Measurements from ENCODE around the gene NKX6-2.
"Not testable (repeated sequence)": the region's sequence is repeated elsewhere in the genome, so short reads cannot be mapped to it uniquely, and the experiment has no call there.

NKX6-2 gene

GRCh38 chr10:132826524-132827422 is 40.8 kb upstream of the NKX6-2 start:
- no peaks in the 10 kb centered on the region for H4K20me1 ChIP-seq (ENCODE audit: insufficient read depth, low read length)
- peaks cover 23% of the 10 kb centered on the region for H3K9me3 ChIP-seq (ENCODE audit: insufficient read depth, low read length, severe bottlenecking)
- DNase-seq (no peak), ATAC-seq (ENCODE audit: insufficient read depth, low read depth) (no peak)
- no peak overlapping the region for H3K4me3 ChIP-seq (ENCODE audit: low read depth in 1 of 2, low read length in 2 of 2)
- H3K9ac ChIP-seq (ENCODE audit: low read depth, low read length) = no peak overlapping the region
- no peaks in the 10 kb centered on the region for H3K36me3 ChIP-seq (ENCODE audit: insufficient read depth, low read length)
- no peak overlapping the region for H2AFZ ChIP-seq (ENCODE audit: low read depth, low read length)
- H3K79me2 ChIP-seq (ENCODE audit: insufficient read depth, low read length) = no peaks in the 10 kb centered on the region
- no peak overlapping the region for H3K4me2 ChIP-seq (ENCODE audit: insufficient read depth, low read length)
- no peaks in the 10 kb centered on the region for H3K27me3 ChIP-seq (ENCODE audit: insufficient read depth, low read length, poor library complexity)
- H3K4me1 ChIP-seq (ENCODE audit: insufficient read depth, low read length) = no peaks in the 10 kb centered on the region
- H3K27ac ChIP-seq (ENCODE audit: low read length) = no peak overlapping the region
- TF ChIP-seq CTCF (IDR thresholded peaks at IDR 0.05; ENCODE audit: borderline replicate concordance, extremely low read depth, low read length, poor library complexity, severe bottlenecking) (no peak), EZH2 (IDR thresholded peaks at IDR 0.05; ENCODE audit: borderline replicate concordance, low read depth, low read length, severe bottlenecking) (no peak)

GRCh38 chr10:132825783-132826523 is 40.0 kb upstream of the NKX6-2 start:
- not testable (repeated sequence) for H3K36me3 ChIP-seq (ENCODE audit: insufficient read depth, low read length); H3K4me3 ChIP-seq (ENCODE audit: low read depth in 1 of 2, low read length in 2 of 2); DNase-seq; H3K79me2 ChIP-seq (ENCODE audit: insufficient read depth, low read length); H4K20me1 ChIP-seq (ENCODE audit: insufficient read depth, low read length); H3K4me2 ChIP-seq (ENCODE audit: insufficient read depth, low read length); ATAC-seq (ENCODE audit: insufficient read depth, low read depth); H3K4me1 ChIP-seq (ENCODE audit: insufficient read depth, low read length); H2AFZ ChIP-seq (ENCODE audit: low read depth, low read length); H3K9ac ChIP-seq (ENCODE audit: low read depth, low read length); H3K27ac ChIP-seq (ENCODE audit: low read length); H3K27me3 ChIP-seq (ENCODE audit: insufficient read depth, low read length, poor library complexity)
- H3K9me3 ChIP-seq (ENCODE audit: insufficient read depth, low read length, severe bottlenecking) = peaks cover 24% of the 10 kb centered on the region

- no peak for TF ChIP-seq EZH2 (IDR thresholded peaks at IDR 0.05; ENCODE audit: borderline replicate concordance, low read depth, low read length, severe bottlenecking)
- TF ChIP-seq CTCF (IDR thresholded peaks at IDR 0.05; ENCODE audit: borderline replicate concordance, extremely low read depth, low read length, poor library complexity, severe bottlenecking) = no peak
- DNase-seq (no peak), ATAC-seq (ENCODE audit: insufficient read depth, low read depth) (no peak)
- Histone ChIP-seq H3K9me3 (ENCODE audit: insufficient read depth, low read length, severe bottlenecking) (peaks cover 8% of the 10 kb centered on the region), H3K9ac (ENCODE audit: low read depth, low read length) (no peak overlapping the region), H3K27ac (ENCODE audit: low read length) (no peak overlapping the region), H3K4me1 (ENCODE audit: insufficient read depth, low read length) (no peaks in the 10 kb centered on the region), H2AFZ (ENCODE audit: low read depth, low read length) (no peak overlapping the region), H3K79me2 (ENCODE audit: insufficient read depth, low read length) (no peaks in the 10 kb centered on the region), H3K4me2 (ENCODE audit: insufficient read depth, low read length) (no peak overlapping the region), H3K27me3 (ENCODE audit: insufficient read depth, low read length, poor library complexity) (no peaks in the 10 kb centered on the region), H3K4me3 (ENCODE audit: low read depth in 1 of 2, low read length in 2 of 2) (no peak overlapping the region), H3K36me3 (ENCODE audit: insufficient read depth, low read length) (no peaks in the 10 kb centered on the region), H4K20me1 (ENCODE audit: insufficient read depth, low read length) (no peaks in the 10 kb centered on the region)
These were observed 34.1 kb upstream of the NKX6-2 start for GRCh38 chr10:132820056-132820455.

- DNase-seq (no peak), ATAC-seq (ENCODE audit: insufficient read depth, low read depth) (no peak)
- Histone ChIP-seq H4K20me1 (ENCODE audit: insufficient read depth, low read length) (no peaks in the 10 kb centered on the region), H3K4me2 (ENCODE audit: insufficient read depth, low read length) (no peak overlapping the region), H3K4me3 (ENCODE audit: low read depth in 1 of 2, low read length in 2 of 2) (no peak overlapping the region), H3K9me3 (ENCODE audit: insufficient read depth, low read length, severe bottlenecking) (peaks cover 5% of the 10 kb centered on the region), H3K79me2 (ENCODE audit: insufficient read depth, low read length) (no peaks in the 10 kb centered on the region), H3K4me1 (ENCODE audit: insufficient read depth, low read length) (no peaks in the 10 kb centered on the region), H3K36me3 (ENCODE audit: insufficient read depth, low read length) (no peaks in the 10 kb centered on the region), H3K9ac (ENCODE audit: low read depth, low read length) (no peak overlapping the region), H3K27me3 (ENCODE audit: insufficient read depth, low read length, poor library complexity) (no peaks in the 10 kb centered on the region), H3K27ac (ENCODE audit: low read length) (no peak overlapping the region), H2AFZ (ENCODE audit: low read depth, low read length) (no peak overlapping the region)
- no peak for TF ChIP-seq CTCF (IDR thresholded peaks at IDR 0.05; ENCODE audit: borderline replicate concordance, extremely low read depth, low read length, poor library complexity, severe bottlenecking)
- TF ChIP-seq EZH2 (IDR thresholded peaks at IDR 0.05; ENCODE audit: borderline replicate concordance, low read depth, low read length, severe bottlenecking) = no peak
These were observed 31.8 kb upstream of the NKX6-2 start for GRCh38 chr10:132817701-132818211.
